ENCODE results near the gene MPST.
A peak's percentile ranks its signal among the peaks of the same experiment; 100 is the strongest.
"Not testable (repeated sequence)": the region's sequence is repeated elsewhere in the genome, so short reads cannot be mapped to it uniquely, and the experiment has no call there.

MPST gene

DNA sequence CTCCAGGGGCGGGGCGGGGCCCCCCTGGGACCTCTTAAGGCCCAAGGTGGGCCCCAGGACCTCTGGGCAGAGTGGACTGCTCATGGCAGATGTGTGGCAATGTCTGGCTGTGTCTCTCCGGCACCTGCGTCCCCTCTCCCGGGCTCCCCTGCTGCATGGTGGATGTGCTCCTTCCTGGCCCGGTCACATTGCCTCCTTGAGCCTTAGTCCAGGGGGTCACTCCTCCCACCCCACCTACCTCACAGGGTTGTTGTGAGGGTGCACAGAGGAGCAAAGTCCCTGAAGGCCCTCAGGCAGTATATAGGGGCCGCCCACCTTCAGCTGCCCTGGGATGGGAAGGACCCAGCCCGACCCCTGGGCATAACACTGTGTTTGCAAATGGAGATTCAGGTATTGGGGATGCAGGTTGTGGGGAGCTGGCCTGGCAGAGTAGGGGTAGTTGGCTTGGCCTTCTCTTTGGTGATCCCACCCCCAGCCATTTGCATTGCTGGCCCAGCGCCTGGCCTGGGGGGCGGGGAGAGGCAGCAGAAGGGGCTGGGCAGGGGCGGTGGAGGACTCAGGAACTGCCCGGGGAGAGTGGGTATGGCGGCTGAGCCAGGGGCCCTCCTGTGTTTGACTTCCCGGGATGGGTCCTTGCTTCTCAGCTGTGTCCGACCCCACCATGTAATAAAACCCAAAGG, 43.3 kb downstream of the MPST start:
- DNase-seq = no peak

DNA sequence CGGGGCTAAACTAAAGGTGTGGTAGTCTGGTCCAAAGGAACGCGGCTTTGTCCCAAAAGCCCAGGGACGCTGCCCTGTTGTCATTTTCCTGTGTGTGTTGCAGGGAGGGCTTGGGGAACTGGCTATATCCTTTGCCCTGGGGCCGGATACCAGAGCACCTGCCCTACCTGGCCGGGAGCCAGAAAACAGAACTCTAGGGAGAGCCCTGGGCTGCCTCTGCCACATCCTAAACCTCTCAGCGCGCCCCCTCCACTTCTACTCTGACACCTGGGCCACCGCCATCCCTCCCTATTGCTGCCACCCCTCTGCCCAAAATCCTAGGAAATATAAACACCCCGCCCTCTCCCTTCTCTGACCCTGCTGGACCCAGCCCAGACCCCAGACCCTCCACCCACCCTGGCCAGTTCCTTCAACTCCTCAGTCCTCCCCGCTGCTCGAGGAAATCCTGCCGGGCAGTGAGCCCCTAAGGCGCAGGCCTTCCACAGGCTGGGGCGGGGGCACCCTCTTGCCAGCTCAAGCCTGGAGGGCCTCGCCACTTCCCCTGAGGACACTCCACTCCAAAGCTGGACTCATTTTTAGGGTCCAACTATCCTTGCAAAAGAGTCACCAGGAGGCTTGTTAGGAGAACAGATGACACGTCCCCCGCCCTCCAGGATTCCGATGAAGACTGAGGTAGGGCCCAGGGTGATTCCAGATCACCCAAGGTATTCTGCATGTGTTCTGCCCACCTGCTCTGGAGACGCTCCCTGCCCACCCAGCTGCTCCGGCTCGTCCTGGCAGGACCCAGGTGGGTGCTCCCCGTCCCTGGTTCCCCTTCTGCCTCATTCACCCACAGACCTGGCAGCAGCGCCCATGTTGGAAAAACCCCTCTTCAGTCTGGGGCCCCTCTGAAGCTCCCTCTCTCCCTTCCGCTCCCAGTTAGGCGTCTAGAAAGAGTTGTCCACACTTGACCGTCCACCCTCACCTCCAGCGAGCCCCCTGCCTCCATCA, 44.2 kb downstream of the MPST start:
- DNase-seq = no peak

DNA sequence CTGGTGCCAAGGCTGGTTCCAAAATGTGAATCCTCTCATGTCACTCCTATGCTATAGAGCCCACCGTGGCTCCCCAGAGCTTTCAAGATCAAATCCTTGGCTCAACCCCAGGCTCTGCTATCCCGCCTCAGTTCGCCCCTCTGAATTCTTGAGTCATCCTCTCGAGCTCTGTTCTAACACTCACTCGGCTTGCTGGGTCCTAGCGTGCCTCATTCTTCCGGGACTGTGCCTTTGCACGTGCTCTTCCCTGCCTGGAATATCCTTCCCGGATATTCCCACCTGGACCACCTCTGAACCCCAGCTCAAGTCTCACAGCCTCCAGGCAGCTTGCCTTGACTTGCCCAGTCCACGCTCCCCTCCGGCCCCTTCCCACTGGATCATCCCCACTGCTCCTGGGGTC, 45.0 kb downstream of the MPST start:
- DNase-seq = no peak

DNA sequence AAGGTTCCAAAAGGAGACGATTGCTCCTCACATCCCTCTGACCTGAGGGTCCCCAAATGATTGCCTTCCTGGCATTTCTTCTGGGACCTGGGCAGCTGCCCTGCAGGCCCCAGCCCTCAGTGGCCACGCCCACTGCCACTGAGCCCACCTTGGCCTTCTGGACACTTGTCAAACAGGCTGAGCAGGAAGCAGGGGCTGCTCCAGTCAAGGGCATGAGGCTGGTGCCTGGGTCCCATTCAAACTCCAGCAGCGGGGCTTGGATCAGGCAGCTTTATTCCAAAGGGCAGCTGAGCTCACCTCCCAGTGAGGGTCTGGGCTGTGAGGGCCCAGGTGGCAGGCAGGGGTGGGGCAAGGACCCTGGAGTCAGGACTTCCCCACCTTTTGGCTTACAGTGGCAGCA, 45.6 kb downstream of the MPST start:
- no peak for DNase-seq

DNA sequence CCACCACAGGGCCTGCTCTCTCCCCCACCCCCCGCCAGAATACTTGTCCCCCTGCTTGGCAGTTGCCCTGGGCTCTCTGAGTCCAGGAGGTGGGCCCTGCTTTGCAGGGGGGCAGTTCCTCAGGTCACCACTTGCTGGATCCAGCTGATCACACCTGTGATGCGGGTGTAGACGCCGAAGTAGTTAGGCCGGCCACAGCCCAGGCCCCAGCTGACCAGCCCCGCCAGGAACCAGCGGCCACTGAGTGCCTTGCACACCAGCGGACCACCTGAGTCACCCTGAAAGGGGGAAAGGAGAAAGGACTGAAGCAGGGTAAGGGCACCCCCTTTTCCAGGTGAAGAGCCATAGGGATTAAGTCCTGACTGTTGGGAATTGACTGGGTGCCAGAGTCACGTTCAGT, 46.4 kb downstream of the MPST start:
- no peak for DNase-seq

DNA sequence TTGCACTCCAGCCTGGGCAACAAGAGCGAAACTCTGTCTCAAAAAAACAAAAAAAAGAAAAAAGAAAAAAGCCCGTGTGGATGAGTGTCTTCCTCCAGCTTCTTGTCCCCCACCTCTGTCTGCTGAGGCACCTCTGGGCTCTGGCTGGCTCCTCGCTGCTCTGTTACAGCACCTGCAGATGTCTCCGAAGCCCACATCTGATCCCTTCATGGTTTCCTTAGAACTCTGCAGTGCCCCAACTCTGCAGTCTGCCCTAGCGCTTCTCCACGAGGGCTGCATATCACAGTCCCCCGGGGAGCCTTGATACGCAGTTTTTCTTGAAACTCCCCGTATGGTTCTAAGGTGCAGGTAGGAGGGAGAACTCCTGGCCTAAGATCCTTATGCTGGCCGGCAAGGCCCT, 47.9 kb downstream of the MPST start:
- DNase-seq = no peak

DNA sequence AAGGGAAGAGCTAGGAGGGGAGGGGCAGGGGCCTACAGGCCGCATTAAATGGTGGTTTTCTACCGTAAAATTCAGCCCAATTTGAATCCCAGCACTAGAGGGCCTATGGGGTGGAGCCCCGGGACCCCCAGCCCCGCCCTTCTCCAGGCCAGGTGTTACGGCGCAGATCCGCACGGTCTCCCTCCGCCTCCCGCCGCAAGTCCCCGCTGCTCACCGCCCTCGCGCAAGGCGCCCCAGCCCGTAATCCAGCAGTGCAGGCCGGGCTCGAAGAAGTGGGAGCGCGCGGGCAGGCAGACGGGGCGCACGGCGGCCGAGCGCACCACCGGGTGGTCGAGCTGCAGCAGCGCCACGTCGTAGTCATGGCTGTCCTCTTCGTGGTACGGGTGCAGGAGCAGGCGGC, 49.3 kb downstream of the MPST start:
- DNase-seq = no peak

DNA sequence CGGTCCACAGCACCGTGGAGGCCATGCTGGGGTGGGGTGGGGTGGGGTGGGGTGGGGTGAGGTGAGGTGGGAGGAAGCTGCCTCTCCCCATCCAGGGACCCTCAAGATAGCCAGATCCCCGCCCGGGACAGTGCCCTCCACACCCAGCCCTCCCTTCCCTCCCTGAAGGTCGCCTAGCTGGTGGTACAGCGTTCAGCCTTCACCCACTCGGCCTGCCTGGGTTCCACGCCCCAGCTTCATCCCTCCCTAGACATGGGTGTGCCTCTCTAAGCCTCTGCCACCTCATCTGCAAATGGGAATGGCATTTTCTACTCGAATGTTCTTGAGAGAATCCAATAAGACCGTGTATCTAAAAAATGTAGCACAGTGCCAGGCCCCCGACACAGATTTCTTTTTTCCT, 49.8 kb downstream of the MPST start:
- DNase-seq = no peak

DNA sequence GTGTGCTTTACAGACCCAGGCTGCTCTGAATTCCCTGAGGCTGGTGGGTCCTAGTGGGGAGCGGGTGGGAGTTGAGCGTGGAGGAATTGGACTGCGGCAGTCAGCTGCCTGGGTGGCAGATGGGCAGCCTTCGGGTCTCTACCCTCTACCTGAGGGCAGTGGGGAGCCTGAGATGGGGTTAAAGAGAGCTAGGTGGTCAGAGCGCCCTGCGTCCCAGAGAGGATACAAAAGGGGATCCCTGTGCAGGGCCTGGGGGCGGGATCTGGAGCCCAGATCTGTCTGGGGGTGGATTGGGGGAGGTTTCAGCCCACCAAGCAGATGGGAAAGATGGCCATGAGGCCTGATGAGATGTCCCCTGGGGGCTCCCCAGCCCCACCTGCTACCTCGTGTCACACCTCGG, 50.2 kb downstream of the MPST start:
- DNase-seq = no peak

DNA sequence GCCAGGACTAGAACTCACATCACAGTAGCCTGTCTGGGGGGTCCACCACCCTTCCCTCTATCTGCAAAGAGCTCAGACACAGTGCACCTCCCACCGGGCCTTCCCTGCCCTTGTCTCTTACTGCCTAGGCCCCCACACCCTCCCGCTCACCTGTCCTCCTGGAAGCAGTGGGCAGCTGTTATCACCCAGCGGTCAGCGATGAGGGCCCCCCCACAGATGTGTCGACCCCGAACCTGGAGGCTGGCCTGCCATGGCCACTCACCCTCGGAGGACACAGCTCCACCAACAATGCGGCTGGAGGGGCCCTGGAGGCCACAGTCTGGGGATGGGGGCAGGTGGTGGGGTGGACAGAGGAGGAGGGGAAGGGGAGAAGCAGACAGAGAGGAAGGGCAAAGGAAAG, 50.8 kb downstream of the MPST start:
- no peak for DNase-seq

DNA sequence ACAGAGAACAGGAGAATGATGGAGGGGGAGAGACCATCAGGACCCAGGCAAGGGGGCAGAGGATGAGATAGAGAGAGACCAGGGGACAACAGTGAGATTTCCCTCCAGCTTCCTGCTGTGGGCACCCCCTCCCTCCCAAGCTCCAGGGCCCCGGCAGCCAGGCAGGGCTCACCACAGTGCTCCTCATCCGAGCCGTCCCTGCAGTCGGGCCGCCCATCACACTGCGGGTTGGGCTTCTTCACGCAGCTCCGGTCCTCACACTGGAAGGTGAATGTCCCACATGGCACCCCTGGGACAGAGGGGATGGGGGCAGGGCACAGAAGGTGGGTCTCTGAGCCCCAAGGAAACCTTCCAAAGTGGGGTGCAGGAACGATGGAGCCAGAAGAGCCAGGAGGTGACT, 51.2 kb downstream of the MPST start:
- no peak for DNase-seq

DNA sequence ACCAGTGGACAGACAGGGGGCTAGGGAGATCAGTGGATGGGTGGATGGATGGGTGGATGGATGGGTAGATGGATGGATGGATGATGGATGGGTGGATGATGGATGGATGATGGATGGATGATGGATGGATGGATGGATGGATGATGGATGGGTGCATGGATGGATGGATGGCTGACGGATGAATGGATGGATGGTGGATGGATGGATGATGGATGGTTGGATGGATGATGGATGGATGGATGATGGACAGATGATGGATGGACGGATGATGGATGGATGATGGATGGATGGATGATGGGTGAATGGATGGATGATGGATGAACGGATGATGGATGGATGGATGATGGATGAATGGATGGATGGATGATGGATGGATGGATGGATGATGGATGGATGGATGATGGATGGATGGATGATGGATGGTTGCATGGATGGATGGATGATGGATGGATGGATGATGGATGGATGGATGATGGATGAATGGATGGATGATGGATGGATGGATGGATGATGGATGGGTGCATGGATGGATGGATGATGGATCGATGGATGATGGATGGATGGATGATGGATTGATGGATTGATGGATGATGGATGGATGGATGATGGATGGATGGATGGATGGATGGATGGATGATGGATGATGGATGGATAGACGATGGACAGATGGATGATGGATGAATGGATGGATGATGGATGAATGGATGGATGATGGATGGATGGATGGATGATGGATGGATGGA, 52.5 kb downstream of the MPST start:
- DNase-seq = not testable (repeated sequence)

DNA sequence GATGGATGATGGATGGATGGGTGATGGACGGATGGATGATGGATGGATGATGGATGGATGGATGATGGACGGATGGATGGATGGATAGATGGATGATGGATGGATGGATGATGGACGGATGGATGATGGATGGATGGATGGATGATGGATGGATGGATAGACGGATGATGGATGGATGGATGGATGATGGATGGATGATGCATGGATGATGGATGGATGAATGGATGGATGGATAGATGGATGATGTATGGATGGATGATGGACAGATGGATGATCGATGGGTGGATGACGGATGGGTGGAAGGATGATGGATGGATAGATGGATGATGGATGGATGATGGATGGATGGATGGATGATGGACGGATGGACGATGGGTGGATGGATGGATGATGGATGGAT, 53.1 kb downstream of the MPST start:
- no peak for DNase-seq

DNA sequence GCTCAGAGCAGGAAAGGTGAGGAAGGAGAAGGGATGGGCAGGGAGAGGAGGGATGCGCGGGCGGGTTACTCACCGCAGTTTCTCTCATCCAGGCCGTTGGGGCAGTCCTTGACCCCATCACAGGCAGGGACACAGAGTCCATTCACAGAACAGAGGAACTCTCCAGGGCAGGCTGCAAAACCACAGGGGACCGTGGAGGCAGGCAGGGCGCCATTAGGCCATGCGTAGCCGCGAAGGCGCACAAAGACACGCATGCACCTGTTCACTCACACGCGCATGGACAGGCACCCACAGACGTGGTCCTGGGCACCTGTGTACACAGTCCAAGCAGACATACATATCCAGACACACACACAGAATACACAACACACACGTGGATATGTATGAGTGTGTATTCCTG, 55.0 kb downstream of the MPST start:
- DNase-seq = no peak

DNA sequence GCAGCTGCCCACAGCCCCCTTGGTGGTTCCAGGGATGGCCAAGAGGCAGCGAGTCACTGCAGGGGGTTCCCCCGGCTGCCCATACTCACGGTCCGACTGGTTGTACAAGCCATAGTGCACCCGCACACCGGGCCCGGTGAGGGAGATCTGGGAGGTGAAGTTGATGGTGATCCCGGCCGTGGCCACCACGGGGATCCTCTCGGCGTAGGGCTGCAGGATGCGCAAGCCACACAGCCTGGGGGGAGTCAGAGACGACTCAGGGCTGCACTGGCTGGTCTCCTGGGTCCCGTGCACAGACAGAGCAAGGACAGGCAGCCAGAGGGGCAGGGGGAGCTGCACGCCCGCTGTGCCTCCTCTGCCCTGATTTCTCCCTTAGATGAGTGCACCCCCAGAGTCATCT, 55.5 kb downstream of the MPST start:
- DNase-seq = no peak

DNA sequence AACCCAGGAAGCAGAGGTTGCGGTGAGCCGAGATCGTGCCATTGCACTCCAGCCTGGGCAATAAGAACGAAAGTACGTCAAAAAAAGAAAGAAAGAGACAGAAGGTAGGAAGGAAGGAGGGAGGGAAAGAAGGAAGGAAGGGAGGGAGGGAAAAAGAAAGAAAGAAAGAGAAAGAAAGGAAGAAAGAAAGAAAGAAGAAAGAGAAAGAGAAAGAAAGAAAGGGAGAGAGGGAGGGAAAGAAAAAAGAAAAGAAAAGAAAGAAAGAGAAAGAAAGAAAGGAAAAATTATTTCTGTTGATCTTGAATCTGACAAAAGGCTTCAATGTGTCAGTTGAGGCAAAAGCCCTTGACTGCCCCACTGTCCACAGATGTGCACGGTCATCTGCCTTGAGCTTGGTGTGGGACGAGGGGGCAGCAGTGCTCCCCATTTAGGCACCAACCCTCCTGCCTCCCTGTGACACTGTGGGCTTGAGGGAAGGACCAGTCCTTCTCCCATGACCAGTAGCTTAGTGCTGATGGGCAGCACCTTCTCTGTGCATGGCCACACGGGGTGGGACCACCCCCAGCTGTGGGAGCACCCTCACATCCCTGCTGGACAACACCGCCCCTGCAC, 56.4 kb downstream of the MPST start:
- no peak for DNase-seq

DNA sequence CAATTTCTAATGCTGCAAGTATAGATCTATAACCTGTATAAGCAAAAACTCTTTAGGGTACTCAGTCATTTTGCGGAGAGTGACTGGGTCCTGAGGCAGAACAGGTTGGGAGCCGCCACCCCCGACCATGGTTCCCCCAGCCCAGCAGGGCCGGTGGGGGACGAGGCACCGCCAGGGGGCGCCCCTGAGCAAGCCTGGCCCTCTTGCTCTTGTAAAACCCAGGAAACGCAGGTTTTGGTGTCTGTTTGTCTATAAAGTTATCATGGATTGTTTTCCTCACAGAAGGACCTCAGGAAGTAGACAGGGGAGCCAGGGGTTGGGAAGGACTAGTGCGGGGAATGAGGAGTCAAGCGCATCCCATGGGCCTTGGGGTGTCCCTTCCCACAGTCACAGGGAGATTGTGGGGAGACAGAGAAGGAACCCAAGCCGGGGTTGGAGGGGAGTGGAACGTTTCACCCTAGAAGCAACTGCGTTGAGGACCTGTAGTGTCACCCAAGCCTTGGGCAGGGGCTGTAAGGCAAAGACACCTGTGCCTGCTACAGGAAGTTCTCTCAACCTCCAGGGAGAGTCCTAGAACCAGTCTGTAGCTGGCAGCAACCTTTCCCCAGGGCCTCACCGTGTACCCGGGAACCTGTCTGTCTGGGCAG, 58.4 kb downstream of the MPST start:
- peak; percentile 78 to 82 for DNase-seq

DNA sequence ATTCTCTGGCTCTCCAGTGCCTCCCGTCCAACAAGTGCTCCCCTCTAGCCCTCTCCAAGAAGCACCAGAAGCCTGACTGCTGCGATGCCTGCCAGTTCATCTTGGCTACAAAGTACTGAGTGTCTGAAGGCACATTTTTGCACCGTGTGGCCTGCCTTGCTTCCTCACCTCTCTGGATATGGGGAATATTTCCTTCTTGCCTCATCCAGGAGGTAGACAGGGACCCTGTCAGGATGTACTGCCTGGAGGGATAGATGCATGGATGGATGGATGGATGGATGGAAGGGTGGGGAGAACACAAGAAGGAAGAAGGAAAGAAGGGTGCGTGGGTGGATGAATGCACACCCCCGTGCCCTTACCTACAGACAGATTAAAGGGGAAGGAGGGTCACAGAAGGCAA, 59.6 kb downstream of the MPST start:
- no peak for DNase-seq

Measured in CD4-positive, alpha-beta T cell treated with Interleukin-4 for 1 hour (primary cell).